ENCODE results near the gene PRKAB1. TPM values are rescaled to one million over a fixed set of nuclear protein-coding genes. Genes with fewer than 3 reads are reported as not detected.

The PRKAB1 gene
- polyA plus RNA-seq, 2 of the 4 experiments (the other 2 are of a cell fraction), result 19.0 to 49.2 TPM

GRCh38 chr12:119674560-119674959, 6.6 kb downstream of the PRKAB1 start:
- peaks cover 7% of the 10 kb centered on the region for H3K4me1 ChIP-seq
- no peak overlapping the region for H3K4me2 ChIP-seq
- H3K9me3 ChIP-seq, result no peaks in the 10 kb centered on the region
- ATAC-seq, result no peak
- H3K27ac ChIP-seq, result no peak overlapping the region
- WGBS (ENCODE audit: missing lambda C conversion rate), result 94% methylated on average over 4 of the region's 4 CpGs
- ChIA-PET CTCF (interaction anchor here (0.6 to 1.5 kb wide), 3 partner anchors 9 to 16 kb away, joined by 3 to 4 read pairs (median 4); no protein-coding TSS in a partner anchor), POLR2A (no interaction called here)
- H3K4me3 ChIP-seq, result no peak overlapping the region
- no peak for FAIRE-seq
- no peak for TF ChIP-seq GATA3 (IDR thresholded peaks at IDR 0.05; ENCODE audit: borderline replicate concordance)
- TF ChIP-seq EHF (CRISPR knock-in tag; IDR thresholded peaks at IDR 0.05), result no peak
- no peak for TF ChIP-seq NFE2L2 (conservative IDR thresholded peaks at IDR 0.05; ENCODE audit: low read length)
- no peak for TF ChIP-seq MAFK (IDR thresholded peaks at IDR 0.05; ENCODE audit: partially characterized antibody)
- no peak for TF ChIP-seq ESRRA (IDR thresholded peaks at IDR 0.05; ENCODE audit: borderline replicate concordance, low read length)
- TF ChIP-seq FOXS1 (CRISPR knock-in tag; IDR thresholded peaks at IDR 0.05), result no peak
- no peak for TF ChIP-seq ZNF302 (CRISPR knock-in tag; IDR thresholded peaks at IDR 0.05)
- TF ChIP-seq TFCP2L1 (CRISPR knock-in tag; IDR thresholded peaks at IDR 0.05), result no peak
- TF ChIP-seq RCOR1 (IDR thresholded peaks at IDR 0.05; ENCODE audit: low read depth, low read length), result no peak
- no peak for TF ChIP-seq RFX5 (IDR thresholded peaks at IDR 0.05)
- no peak for TF ChIP-seq POLR2AphosphoS2 (conservative IDR thresholded peaks at IDR 0.05; ENCODE audit: low read length)
- no peak for TF ChIP-seq PHF8 (IDR thresholded peaks at IDR 0.05; ENCODE audit: borderline replicate concordance, low read depth)
- TF ChIP-seq HOXB5 (CRISPR knock-in tag; IDR thresholded peaks at IDR 0.05), result no peak
- no peak for TF ChIP-seq RARB (CRISPR knock-in tag; IDR thresholded peaks at IDR 0.05)
- TF ChIP-seq PBX3 (IDR thresholded peaks at IDR 0.05), result no peak
- TF ChIP-seq NPAS2 (CRISPR knock-in tag; IDR thresholded peaks at IDR 0.05; ENCODE audit: borderline replicate concordance), result no peak
- TF ChIP-seq EHMT2 (IDR thresholded peaks at IDR 0.05; ENCODE audit: low read depth), result no peak
- no peak for TF ChIP-seq HOXA7 (CRISPR knock-in tag; IDR thresholded peaks at IDR 0.05)
- no peak for TF ChIP-seq EP300 (IDR thresholded peaks at IDR 0.05)
- no peak for TF ChIP-seq SMC3 (IDR thresholded peaks at IDR 0.05)
- no peak for DNase-seq (ENCODE audit: low read depth in 1 of 2, low spot score in 1 of 2)

- DNase-seq (ENCODE audit: low read depth in 1 of 2, low spot score in 1 of 2), result no peak
- no peak overlapping the region for H3K4me3 ChIP-seq
- 92% methylated on average over 9 of the region's 9 CpGs for WGBS (ENCODE audit: missing lambda C conversion rate)
- ATAC-seq, result no peak
- H3K9me3 ChIP-seq, result no peaks in the 10 kb centered on the region
- no peak overlapping the region for H3K27ac ChIP-seq
- ChIA-PET CTCF (interaction anchor here (1.1 to 2.4 kb wide), 2 partner anchors 8 to 9 kb away, joined by 3 to 8 read pairs; partner anchors contain the start of gene PRKAB1), POLR2A (no interaction called here)
- TF ChIP-seq KDM1A (IDR thresholded peaks at IDR 0.05; ENCODE audit: low read depth) (no peak), MYC (IDR thresholded peaks at IDR 0.05; ENCODE audit: borderline replicate concordance, low read length) (no peak), MAZ (IDR thresholded peaks at IDR 0.05; ENCODE audit: borderline replicate concordance, low read depth, low read length) (no peak), RNF2 (IDR thresholded peaks at IDR 0.05; ENCODE audit: borderline replicate concordance, low read depth) (no peak), EHMT2 (IDR thresholded peaks at IDR 0.05; ENCODE audit: low read depth) (no peak), NFE2L2 (conservative IDR thresholded peaks at IDR 0.05; ENCODE audit: low read length) (no peak), REST (IDR thresholded peaks at IDR 0.05) (no peak), HOXB5 (CRISPR knock-in tag; IDR thresholded peaks at IDR 0.05) (no peak)
- H3K4me1 ChIP-seq, result no peaks in the 10 kb centered on the region
- H3K4me2 ChIP-seq, result no peak overlapping the region
- FAIRE-seq, result no peak
Observed at GRCh38 chr12:119676022-119676421, 8.1 kb downstream of the PRKAB1 start.

Data from A549 (cell line).